Stomach smooth muscle (tissue), 2 donors: ENCODE measurements around the gene PIGN.
A peak's percentile ranks its signal among the peaks of the same experiment; 100 is the strongest.

Source experiments
- H3K27ac ChIP-seq: one replicate; pipeline ENCODE4 v1.7.0; 2013; ENCODE audit warnings: mild to moderate bottlenecking, low read length, inconsistent platforms
- H3K27me3 ChIP-seq, 2 donors: one replicate each; pipeline ENCODE4 v1.7.0; 2013; ENCODE audit warnings: low read length in 2 of 2; ENCODE audit not compliant: insufficient read depth in 2 of 2, control insufficient read depth in 1 of 2
- H3K36me3 ChIP-seq, 2 donors: one replicate each; pipeline ENCODE4 v1.7.0; 2013; ENCODE audit warnings: low read length in 2 of 2; ENCODE audit not compliant: control insufficient read depth in 2 of 2, insufficient read depth in 2 of 2
- H3K4me1 ChIP-seq: one replicate; pipeline ENCODE4 v1.7.0; 2013; ENCODE audit warnings: low read length; ENCODE audit not compliant: control insufficient read depth, insufficient read depth
- H3K4me3 ChIP-seq, 2 donors: one replicate each; pipeline ENCODE4 v1.7.0; 2013; ENCODE audit warnings: low read length in 2 of 2
- H3K9ac ChIP-seq, 2 donors: one replicate each; pipeline ENCODE4 v1.7.0; 2013; ENCODE audit warnings: low read length in 2 of 2, mild to moderate bottlenecking in 1 of 2
- H3K9me3 ChIP-seq, 2 donors: one replicate each; pipeline ENCODE4 v1.7.0; 2013; ENCODE audit warnings: low read length in 2 of 2; ENCODE audit not compliant: control insufficient read depth in 2 of 2
- donor health status: healthy.
- donor health status: Pancreatic carcinoma.

PIGN gene, protein sequence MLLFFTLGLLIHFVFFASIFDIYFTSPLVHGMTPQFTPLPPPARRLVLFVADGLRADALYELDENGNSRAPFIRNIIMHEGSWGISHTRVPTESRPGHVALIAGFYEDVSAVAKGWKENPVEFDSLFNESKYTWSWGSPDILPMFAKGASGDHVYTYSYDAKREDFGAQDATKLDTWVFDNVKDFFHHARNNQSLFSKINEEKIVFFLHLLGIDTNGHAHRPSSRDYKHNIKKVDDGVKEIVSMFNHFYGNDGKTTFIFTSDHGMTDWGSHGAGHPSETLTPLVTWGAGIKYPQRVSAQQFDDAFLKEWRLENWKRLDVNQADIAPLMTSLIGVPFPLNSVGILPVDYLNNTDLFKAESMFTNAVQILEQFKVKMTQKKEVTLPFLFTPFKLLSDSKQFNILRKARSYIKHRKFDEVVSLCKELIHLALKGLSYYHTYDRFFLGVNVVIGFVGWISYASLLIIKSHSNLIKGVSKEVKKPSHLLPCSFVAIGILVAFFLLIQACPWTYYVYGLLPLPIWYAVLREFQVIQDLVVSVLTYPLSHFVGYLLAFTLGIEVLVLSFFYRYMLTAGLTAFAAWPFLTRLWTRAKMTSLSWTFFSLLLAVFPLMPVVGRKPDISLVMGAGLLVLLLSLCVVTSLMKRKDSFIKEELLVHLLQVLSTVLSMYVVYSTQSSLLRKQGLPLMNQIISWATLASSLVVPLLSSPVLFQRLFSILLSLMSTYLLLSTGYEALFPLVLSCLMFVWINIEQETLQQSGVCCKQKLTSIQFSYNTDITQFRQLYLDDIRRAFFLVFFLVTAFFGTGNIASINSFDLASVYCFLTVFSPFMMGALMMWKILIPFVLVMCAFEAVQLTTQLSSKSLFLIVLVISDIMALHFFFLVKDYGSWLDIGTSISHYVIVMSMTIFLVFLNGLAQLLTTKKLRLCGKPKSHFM

DNA sequence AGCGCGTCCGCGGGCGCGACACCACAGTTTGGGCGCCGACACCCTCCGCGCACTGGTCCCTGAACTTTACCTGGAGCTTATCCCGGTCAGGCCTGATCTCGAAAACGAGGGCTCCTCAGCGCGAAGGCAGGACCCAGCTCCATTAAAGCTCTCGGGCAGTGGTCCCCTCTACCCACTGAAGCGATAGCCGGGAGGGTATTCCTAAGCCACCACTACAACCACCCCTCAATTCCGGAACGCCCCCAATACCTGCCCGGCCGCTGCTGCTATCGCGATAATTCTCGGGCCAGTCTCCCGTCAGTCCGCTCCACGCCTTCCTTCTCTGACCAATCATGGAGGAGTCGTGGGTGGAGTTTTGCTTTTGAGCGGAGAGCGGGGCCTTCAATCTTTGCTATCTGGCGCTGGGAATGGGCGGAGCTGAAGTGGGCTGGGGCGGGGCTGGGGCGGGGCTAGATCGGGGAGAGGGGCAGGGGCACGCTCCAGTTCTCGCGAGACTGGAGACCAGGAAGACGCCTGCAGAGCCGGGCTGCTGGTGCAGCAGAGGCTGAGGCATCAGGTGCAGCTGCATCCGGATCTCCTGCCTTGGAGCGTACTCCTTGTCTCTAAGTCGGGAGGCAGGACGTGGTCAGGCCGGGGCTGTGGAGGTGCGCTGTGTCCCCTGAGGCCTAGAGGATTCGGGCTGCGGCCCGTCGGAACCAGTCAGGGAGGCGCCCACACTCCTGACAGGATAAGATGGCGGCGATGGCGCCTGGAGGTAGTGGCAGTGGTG, at the start of gene PIGN, which contains the start of gene RELCH:
TSS of gene PIGN (minus strand) at position 283 of the 769 bp plus-strand sequence. CDS start 25,703 bp downstream, outside the sequence.
TSS of gene RELCH (plus strand) at position 482 of the 769 bp plus-strand sequence. CDS start at position 733, 251 bp downstream.
- H3K27me3 ChIP-seq: no peaks in the 10 kb centered on the region
- H3K36me3 ChIP-seq: no peaks in the 10 kb centered on the region
- peak within 1 kb of the TSS; percentile 98 to 100 for H3K4me3 ChIP-seq
- H3K9me3 ChIP-seq: no peaks in the 10 kb centered on the region
- H3K4me1 ChIP-seq: peaks cover 10% of the 10 kb centered on the region
- peak within 1 kb of the TSS; percentile 70 for H3K27ac ChIP-seq
- H3K9ac ChIP-seq: peak within 1 kb of the TSS; percentile 91 to 96

DNA sequence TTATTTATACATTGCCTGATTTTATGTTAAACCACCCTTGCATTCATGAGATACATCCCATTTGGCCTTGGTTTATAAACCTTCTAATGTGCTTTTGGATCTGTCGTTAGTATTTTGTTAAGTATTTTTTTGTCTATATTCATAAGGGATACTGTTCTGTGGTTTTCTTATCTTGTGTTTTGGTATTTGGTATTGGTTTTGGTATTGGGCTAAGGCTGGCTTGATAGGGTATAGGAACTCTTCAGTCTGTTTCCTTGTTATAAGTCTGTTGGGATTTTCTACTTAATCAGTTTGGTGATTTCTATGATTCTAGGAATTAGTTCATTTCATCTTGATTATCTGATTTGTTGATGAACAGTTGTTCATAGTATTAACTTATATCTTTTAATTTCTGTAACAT, 49.4 kb upstream of the PIGN start:
- Histone ChIP-seq H3K27me3 (no peaks in the 10 kb centered on the region), H3K9me3 (no peaks in the 10 kb centered on the region), H3K4me1 (no peaks in the 10 kb centered on the region), H3K4me3 (no peak overlapping the region), H3K36me3 (peaks cover 9 to 16% of the 10 kb centered on the region in 2 donors), H3K9ac (no peak overlapping the region), H3K27ac (no peak overlapping the region)

DNA sequence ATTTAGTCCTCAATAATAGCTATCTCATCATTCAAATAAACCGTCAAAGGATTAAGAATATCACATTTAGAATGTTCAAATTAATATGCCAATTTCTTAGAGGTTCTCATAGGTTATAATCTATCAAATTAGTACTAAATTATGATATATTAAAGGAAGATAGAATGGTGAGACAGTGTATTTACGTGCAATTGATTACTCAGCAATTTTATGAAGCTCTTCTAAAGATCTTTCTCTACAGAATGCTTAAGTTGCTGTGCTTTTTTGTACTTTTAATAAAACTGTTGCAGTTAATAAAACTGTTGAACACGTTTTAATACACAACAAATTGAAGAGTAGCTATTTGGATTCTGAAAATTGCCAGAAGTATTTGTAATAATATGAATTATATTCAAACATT, 39.2 kb upstream of the PIGN start:
- H3K36me3 ChIP-seq: peaks cover 9 to 31% of the 10 kb centered on the region in 2 donors
- H3K4me3 ChIP-seq: no peak overlapping the region
- H3K9me3 ChIP-seq: no peaks in the 10 kb centered on the region
- no peak overlapping the region for H3K9ac ChIP-seq
- no peak overlapping the region for H3K27ac ChIP-seq
- H3K4me1 ChIP-seq: no peaks in the 10 kb centered on the region
- H3K27me3 ChIP-seq: no peaks in the 10 kb centered on the region

- Histone ChIP-seq H3K27ac (no peak overlapping the region), H3K9ac (no peak overlapping the region), H3K4me1 (no peaks in the 10 kb centered on the region), H3K9me3 (no peaks in the 10 kb centered on the region), H3K36me3 (peaks cover 5 to 22% of the 10 kb centered on the region in 2 donors), H3K4me3 (no peak overlapping the region), H3K27me3 (no peaks in the 10 kb centered on the region)
These were observed 37.4 kb upstream of the PIGN start for GRCh38 chr18:62224229-62224628.

GRCh38 chr18:62214790-62215189, 27.9 kb upstream of the PIGN start:
- Histone ChIP-seq H3K27me3 (no peaks in the 10 kb centered on the region), H3K9ac (no peak overlapping the region), H3K27ac (no peak overlapping the region), H3K4me3 (no peak overlapping the region), H3K9me3 (no peaks in the 10 kb centered on the region), H3K36me3 (peaks cover 10% of the 10 kb centered on the region in 2 donors), H3K4me1 (no peaks in the 10 kb centered on the region)

GRCh38 chr18:62211325-62211828, 24.5 kb upstream of the PIGN start:
- Histone ChIP-seq H3K9ac (no peak overlapping the region), H3K4me1 (no peaks in the 10 kb centered on the region), H3K36me3 (peaks cover 10% of the 10 kb centered on the region in 2 donors), H3K27ac (no peak overlapping the region), H3K9me3 (no peaks in the 10 kb centered on the region), H3K4me3 (no peak overlapping the region), H3K27me3 (no peaks in the 10 kb centered on the region)

- Histone ChIP-seq H3K27me3 (no peaks in the 10 kb centered on the region), H3K4me1 (no peaks in the 10 kb centered on the region), H3K9me3 (no peaks in the 10 kb centered on the region), H3K27ac (no peak overlapping the region), H3K4me3 (no peak overlapping the region), H3K36me3 (peaks cover 10% of the 10 kb centered on the region in 2 donors), H3K9ac (no peak overlapping the region)
These were observed 23.3 kb upstream of the PIGN start for GRCh38 chr18:62210138-62210537.

- Histone ChIP-seq H3K4me1 (no peaks in the 10 kb centered on the region), H3K9me3 (no peaks in the 10 kb centered on the region), H3K27me3 (no peaks in the 10 kb centered on the region), H3K36me3 (peaks cover 5% of the 10 kb centered on the region in 2 donors), H3K4me3 (no peak overlapping the region), H3K27ac (no peak overlapping the region), H3K9ac (no peak overlapping the region)
These were observed 22.2 kb upstream of the PIGN start for GRCh38 chr18:62209046-62209445.

GRCh38 chr18:62206593-62206992, 19.7 kb upstream of the PIGN start:
- Histone ChIP-seq H3K27ac (no peak overlapping the region), H3K9ac (no peak overlapping the region), H3K27me3 (no peaks in the 10 kb centered on the region), H3K36me3 (no peaks in the 10 kb centered on the region), H3K4me3 (no peak overlapping the region), H3K9me3 (no peaks in the 10 kb centered on the region), H3K4me1 (no peaks in the 10 kb centered on the region)

GRCh38 chr18:62205824-62206223, 19.0 kb upstream of the PIGN start:
- Histone ChIP-seq H3K9me3 (no peaks in the 10 kb centered on the region), H3K27ac (no peak overlapping the region), H3K27me3 (no peaks in the 10 kb centered on the region), H3K4me1 (no peaks in the 10 kb centered on the region), H3K9ac (no peak overlapping the region), H3K4me3 (no peak overlapping the region), H3K36me3 (no peaks in the 10 kb centered on the region)
